Measurements from ENCODE around the gene HDGF.

DNA sequence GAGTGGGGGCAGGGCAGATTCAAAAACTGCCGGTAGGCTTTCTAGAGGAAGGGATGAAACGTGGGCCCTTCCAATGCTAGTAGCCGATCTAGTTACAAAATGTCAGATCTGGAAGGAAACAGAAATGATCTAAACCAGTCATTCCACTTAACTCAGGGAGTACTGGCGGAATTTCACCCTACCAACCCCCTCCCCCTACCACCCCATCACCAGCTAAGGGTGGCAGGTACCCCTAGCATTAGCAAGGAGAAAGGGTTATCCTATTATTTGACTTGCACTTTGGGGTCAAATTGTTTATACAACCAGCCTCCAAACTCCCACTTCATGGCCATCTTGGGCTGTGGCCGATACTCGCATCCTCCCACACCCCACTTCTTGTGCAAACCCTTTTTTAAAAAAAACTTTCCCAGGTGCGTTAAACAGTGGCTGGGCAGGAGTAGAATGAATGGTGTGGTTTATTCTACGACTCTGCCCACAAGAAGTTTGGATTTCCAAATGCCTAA lies 9.9 kb downstream of the HDGF start:
- TF ChIP-seq, protein P1, sequence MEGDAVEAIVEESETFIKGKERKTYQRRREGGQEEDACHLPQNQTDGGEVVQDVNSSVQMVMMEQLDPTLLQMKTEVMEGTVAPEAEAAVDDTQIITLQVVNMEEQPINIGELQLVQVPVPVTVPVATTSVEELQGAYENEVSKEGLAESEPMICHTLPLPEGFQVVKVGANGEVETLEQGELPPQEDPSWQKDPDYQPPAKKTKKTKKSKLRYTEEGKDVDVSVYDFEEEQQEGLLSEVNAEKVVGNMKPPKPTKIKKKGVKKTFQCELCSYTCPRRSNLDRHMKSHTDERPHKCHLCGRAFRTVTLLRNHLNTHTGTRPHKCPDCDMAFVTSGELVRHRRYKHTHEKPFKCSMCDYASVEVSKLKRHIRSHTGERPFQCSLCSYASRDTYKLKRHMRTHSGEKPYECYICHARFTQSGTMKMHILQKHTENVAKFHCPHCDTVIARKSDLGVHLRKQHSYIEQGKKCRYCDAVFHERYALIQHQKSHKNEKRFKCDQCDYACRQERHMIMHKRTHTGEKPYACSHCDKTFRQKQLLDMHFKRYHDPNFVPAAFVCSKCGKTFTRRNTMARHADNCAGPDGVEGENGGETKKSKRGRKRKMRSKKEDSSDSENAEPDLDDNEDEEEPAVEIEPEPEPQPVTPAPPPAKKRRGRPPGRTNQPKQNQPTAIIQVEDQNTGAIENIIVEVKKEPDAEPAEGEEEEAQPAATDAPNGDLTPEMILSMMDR (conservative IDR thresholded peaks at IDR 0.05; ENCODE audit: low read depth in 2 of 2): no peak
- no peak for TF ChIP-seq ZNF331 (CRISPR knock-in tag; IDR thresholded peaks at IDR 0.05; ENCODE audit: low read depth)
- no peak for TF ChIP-seq EZH2phosphoT487 (IDR thresholded peaks at IDR 0.05; ENCODE audit: unreplicated experiment)
- TF ChIP-seq POLR2AphosphoS5 (IDR thresholded peaks at IDR 0.05; ENCODE audit: low read depth): no peak
- no peak for TF ChIP-seq NANOG (IDR thresholded peaks at IDR 0.05; ENCODE audit: borderline replicate concordance)
- TF ChIP-seq, protein P2, sequence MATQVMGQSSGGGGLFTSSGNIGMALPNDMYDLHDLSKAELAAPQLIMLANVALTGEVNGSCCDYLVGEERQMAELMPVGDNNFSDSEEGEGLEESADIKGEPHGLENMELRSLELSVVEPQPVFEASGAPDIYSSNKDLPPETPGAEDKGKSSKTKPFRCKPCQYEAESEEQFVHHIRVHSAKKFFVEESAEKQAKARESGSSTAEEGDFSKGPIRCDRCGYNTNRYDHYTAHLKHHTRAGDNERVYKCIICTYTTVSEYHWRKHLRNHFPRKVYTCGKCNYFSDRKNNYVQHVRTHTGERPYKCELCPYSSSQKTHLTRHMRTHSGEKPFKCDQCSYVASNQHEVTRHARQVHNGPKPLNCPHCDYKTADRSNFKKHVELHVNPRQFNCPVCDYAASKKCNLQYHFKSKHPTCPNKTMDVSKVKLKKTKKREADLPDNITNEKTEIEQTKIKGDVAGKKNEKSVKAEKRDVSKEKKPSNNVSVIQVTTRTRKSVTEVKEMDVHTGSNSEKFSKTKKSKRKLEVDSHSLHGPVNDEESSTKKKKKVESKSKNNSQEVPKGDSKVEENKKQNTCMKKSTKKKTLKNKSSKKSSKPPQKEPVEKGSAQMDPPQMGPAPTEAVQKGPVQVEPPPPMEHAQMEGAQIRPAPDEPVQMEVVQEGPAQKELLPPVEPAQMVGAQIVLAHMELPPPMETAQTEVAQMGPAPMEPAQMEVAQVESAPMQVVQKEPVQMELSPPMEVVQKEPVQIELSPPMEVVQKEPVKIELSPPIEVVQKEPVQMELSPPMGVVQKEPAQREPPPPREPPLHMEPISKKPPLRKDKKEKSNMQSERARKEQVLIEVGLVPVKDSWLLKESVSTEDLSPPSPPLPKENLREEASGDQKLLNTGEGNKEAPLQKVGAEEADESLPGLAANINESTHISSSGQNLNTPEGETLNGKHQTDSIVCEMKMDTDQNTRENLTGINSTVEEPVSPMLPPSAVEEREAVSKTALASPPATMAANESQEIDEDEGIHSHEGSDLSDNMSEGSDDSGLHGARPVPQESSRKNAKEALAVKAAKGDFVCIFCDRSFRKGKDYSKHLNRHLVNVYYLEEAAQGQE (IDR thresholded peaks at IDR 0.05; ENCODE audit: unreplicated experiment): no peak
- no peak for TF ChIP-seq CREB1 (CRISPR knock-in tag; IDR thresholded peaks at IDR 0.05; ENCODE audit: low read depth)
- no peak for TF ChIP-seq EZH2 (IDR thresholded peaks at IDR 0.05; ENCODE audit: low read depth, unreplicated experiment)

Data from GM23338 (cell line).